ENCODE results near the gene THRB. TPM values are rescaled to one million over a fixed set of nuclear protein-coding genes. Genes with fewer than 3 reads are reported as not detected.

The THRB gene
- total and polyA plus RNA-seq, 2 experiments from 2014 or later: 0.49 to 0.57 TPM

DNA sequence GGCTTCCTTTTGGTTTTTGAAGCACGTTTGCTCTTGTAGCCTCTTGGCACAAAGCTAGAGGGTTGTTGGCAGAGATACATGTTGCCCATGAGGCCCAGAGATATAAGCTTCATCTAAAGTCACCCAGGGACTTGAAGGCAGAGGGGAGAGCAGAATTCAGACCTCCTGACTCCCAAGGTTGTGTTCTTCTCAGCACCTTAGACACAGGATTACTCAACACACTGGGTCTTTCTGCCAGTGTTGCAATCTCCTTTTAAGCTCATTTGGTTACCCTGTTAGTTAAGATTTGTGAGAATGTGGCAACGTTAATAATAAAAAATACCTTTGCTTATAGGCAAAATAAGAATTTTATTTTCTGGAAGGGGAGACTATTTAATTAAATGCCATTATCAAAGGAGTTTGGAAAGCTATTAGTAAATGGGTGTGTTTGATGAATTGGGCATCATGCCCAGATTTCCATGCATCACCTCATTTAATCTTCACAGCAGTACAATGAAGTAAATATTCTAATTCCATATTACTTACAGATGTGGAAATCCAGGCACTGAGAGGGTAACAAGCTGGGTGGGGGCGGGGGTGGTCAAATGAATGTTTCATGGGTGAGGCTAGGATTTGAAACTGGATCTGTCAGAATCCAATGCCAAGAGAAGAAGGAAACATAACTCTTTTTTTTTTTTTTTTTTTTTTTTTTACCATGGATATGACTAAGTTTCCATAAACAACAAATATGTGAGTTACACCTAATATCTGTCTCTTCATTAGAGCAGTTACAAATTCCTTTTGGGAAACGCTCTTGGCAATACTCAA, 366.2 kb downstream of the THRB start:
- Histone ChIP-seq H3K4me1 (ENCODE audit: low read depth) (no peaks in the 10 kb centered on the region), H3K9me3 (ENCODE audit: low read depth) (no peaks in the 10 kb centered on the region), H3K4me3 (no peak overlapping the region), H3K27me3 (no peaks in the 10 kb centered on the region), H3K36me3 (no peaks in the 10 kb centered on the region), H3K27ac (no peak overlapping the region)
- peak in 1 of 2 donors; percentile 76 for DNase-seq (ENCODE audit: low read depth in 1 of 2, low spot score in 1 of 2)
- TF ChIP-seq, protein P1, sequence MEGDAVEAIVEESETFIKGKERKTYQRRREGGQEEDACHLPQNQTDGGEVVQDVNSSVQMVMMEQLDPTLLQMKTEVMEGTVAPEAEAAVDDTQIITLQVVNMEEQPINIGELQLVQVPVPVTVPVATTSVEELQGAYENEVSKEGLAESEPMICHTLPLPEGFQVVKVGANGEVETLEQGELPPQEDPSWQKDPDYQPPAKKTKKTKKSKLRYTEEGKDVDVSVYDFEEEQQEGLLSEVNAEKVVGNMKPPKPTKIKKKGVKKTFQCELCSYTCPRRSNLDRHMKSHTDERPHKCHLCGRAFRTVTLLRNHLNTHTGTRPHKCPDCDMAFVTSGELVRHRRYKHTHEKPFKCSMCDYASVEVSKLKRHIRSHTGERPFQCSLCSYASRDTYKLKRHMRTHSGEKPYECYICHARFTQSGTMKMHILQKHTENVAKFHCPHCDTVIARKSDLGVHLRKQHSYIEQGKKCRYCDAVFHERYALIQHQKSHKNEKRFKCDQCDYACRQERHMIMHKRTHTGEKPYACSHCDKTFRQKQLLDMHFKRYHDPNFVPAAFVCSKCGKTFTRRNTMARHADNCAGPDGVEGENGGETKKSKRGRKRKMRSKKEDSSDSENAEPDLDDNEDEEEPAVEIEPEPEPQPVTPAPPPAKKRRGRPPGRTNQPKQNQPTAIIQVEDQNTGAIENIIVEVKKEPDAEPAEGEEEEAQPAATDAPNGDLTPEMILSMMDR (IDR thresholded peaks at IDR 0.05; ENCODE audit: low read depth, low read length): no peak

DNA sequence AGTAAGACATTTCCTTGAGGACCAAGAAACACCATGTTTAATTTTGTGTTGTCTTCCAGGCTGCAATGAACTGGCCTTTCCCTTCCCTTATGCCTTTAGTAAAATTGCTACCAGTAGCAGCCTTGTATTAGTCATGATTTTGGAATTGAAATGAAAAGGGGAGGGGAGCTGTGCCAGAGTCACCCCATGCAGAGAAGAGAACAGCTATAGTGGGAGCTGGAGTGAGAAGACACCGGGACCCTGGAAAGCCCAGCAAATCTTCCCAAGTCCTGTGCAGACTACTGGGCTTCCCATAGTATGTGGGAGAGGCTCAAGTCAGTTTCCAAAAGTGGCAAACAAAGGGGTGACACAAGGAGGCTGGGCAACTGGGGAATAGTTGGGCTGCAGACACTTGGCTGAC, 371.1 kb downstream of the THRB start:
- Histone ChIP-seq H3K27me3 (no peaks in the 10 kb centered on the region), H3K9me3 (ENCODE audit: low read depth) (no peaks in the 10 kb centered on the region), H3K4me3 (no peak overlapping the region), H3K36me3 (no peaks in the 10 kb centered on the region), H3K27ac (no peak overlapping the region), H3K4me1 (ENCODE audit: low read depth) (no peaks in the 10 kb centered on the region)
- TF ChIP-seq, protein P1 (IDR thresholded peaks at IDR 0.05; ENCODE audit: low read depth, low read length): no peak
- DNase-seq (ENCODE audit: low read depth in 1 of 2, low spot score in 1 of 2): peak in 1 of 2 donors; percentile 65

DNA sequence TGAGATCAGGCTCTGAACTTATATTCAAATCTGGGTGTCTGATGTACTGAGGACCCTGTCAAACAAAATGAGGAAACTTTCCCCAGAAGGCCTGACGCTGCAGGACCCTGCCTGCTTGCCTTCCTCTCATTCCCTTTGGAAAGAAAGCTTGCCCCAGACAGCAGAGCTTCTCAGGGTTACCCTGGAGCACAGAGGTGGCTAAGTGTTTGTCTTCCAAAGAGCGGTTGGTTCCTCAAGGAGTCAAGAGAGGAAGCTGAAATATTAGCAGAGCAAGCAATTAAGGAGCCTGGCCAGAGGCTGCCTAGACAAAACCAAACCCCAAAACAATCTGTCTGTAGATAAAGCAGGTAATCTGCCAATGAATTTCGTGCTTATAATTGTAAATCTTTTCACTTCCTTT, 374.2 kb downstream of the THRB start:
- no peaks in the 10 kb centered on the region for H3K27me3 ChIP-seq
- TF ChIP-seq, protein P1 (IDR thresholded peaks at IDR 0.05; ENCODE audit: low read depth, low read length): no peak
- no peaks in the 10 kb centered on the region for H3K4me1 ChIP-seq (ENCODE audit: low read depth)
- H3K4me3 ChIP-seq: no peak overlapping the region
- no peaks in the 10 kb centered on the region for H3K9me3 ChIP-seq (ENCODE audit: low read depth)
- H3K36me3 ChIP-seq: no peaks in the 10 kb centered on the region
- no peak overlapping the region for H3K27ac ChIP-seq
- no peak for DNase-seq (ENCODE audit: low read depth in 1 of 2, low spot score in 1 of 2)

DNA sequence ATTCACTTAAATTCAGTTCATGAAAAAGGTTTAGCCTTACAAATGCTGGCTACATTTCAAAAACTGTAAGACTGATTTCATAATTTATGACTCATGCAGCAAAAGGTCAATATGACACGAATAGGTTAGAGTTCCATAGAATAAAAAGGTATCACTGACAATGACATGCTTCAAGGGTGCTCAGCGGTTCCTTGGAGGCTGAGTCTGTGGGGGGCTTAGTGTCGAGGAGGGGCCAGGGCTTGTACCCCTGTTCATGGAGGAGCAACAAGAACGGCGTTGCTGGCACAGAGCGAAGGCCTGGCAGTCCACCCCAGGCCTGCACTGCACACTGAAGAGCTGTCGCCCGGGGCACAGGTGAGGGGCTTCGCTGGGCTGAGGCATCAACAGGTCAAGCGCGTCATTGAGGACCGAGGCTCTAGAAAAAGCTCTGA, 375.3 kb downstream of the THRB start:
- Histone ChIP-seq H3K36me3 (no peaks in the 10 kb centered on the region), H3K4me3 (no peak overlapping the region), H3K27ac (no peak overlapping the region), H3K27me3 (no peaks in the 10 kb centered on the region), H3K9me3 (ENCODE audit: low read depth) (no peaks in the 10 kb centered on the region), H3K4me1 (ENCODE audit: low read depth) (no peaks in the 10 kb centered on the region)
- TF ChIP-seq, protein P1 (IDR thresholded peaks at IDR 0.05; ENCODE audit: low read depth, low read length): no peak
- DNase-seq (ENCODE audit: low read depth in 1 of 2, low spot score in 1 of 2): peak in 1 of 2 donors; percentile 74

DNA sequence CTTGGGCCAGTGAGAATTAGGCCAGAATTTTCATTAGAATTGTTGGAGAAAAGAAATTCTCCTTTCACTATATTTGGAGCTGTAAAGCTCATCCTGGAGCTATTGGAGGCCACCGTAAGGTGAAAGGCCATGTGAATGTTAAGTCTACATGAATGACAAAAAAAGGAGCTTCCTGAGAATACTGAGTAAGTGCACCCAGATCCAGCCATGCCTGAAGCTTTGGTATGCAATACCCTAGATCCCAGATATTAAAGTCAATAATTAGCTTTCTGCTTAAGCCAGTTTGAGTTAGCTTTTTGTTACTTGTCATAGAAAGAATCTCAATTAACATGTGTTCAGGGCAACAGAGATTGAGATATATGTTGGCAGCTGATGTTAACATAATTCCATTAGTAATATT, 377.1 kb downstream of the THRB start:
- Histone ChIP-seq H3K4me1 (ENCODE audit: low read depth) (no peaks in the 10 kb centered on the region), H3K36me3 (no peaks in the 10 kb centered on the region), H3K27ac (no peak overlapping the region), H3K4me3 (no peak overlapping the region), H3K27me3 (no peaks in the 10 kb centered on the region), H3K9me3 (ENCODE audit: low read depth) (no peaks in the 10 kb centered on the region)
- no peak for DNase-seq (ENCODE audit: low read depth in 1 of 2, low spot score in 1 of 2)
- TF ChIP-seq, protein P1 (IDR thresholded peaks at IDR 0.05; ENCODE audit: low read depth, low read length): no peak
